GM12892 (cell line): ENCODE results near the gene CELF2.

ENCODE experiments used
- POLR2A ChIP-seq: IDR thresholded peaks from 2 replicates; pipeline ENCODE4 v1.6.1; 2011; ENCODE audit warnings: low read depth, low read length, control low read depth
- POLR2AphosphoS5 ChIP-seq: IDR thresholded peaks from 2 replicates; pipeline ENCODE4 v1.6.1; 2011; ENCODE audit warnings: low read depth, low read length, control low read depth
- TAF1 ChIP-seq: IDR thresholded peaks from 2 replicates; pipeline ENCODE4 v1.6.1; 2011; ENCODE audit warnings: low read depth, mild to moderate bottlenecking, control low read depth, low read length, borderline replicate concordance

GRCh38 chr10:11153766-11154165 is 136.1 kb downstream of the CELF2 start:
- TF ChIP-seq POLR2A (no peak), POLR2AphosphoS5 (no peak), TAF1 (no peak)
